ENCODE data around the gene ENDOG.
"Not testable (repeated sequence)": the region's sequence is repeated elsewhere in the genome, so short reads cannot be mapped to it uniquely, and the experiment has no call there.

Gene ENDOG

GRCh38 chr9:128870128-128870940 lies 52.0 kb downstream of the ENDOG start:
- DNase-seq = no peak

GRCh38 chr9:128870941-128871265 lies 52.6 kb downstream of the ENDOG start:
- not testable (repeated sequence) for DNase-seq
